HUES64 (cell line): ENCODE measurements around the gene OGFOD3.
"Not testable (repeated sequence)": the region's sequence is repeated elsewhere in the genome, so short reads cannot be mapped to it uniquely, and the experiment has no call there.

Source experiments
- H3K27ac ChIP-seq: 2 replicates; pipeline ENCODE4 v1.7.0; 2013; ENCODE audit warnings: low read depth, low read length, inconsistent platforms
- H3K27me3 ChIP-seq: 2 replicates; pipeline ENCODE4 v1.6.1; 2013; ENCODE audit warnings: mild to moderate bottlenecking, low read length; ENCODE audit not compliant: insufficient read depth
- H3K36me3 ChIP-seq: 2 replicates; pipeline ENCODE4 v1.6.1; 2013; ENCODE audit warnings: mild to moderate bottlenecking, low read length; ENCODE audit not compliant: insufficient read depth
- H3K4me1 ChIP-seq: 2 replicates; pipeline ENCODE4 v1.6.1; 2013; ENCODE audit warnings: mild to moderate bottlenecking, low read length, moderate library complexity; ENCODE audit not compliant: insufficient read depth
- H3K4me3 ChIP-seq: 2 replicates; pipeline ENCODE4 v1.5.1; 2013; ENCODE audit warnings: mild to moderate bottlenecking, low read length, moderate library complexity
- H3K9ac ChIP-seq: 2 replicates; pipeline ENCODE4 v1.6.1; 2013; ENCODE audit warnings: mild to moderate bottlenecking, low read depth, low read length
- H3K9me3 ChIP-seq: 2 replicates; pipeline ENCODE4 v1.6.1; 2013; ENCODE audit warnings: low read depth, low read length; ENCODE audit not compliant: insufficient read depth
- WGBS: fragments of 150-250, 120-280 bp; methylation state at CpG from one replicate; pipeline ENCODE4 v1.1.7; 2013; ENCODE audit warnings: missing lambda C conversion rate; 5-methylcytosine and 5-hydroxymethylcytosine counted together

The OGFOD3 gene

GRCh38 chr17:82385559-82386254 is 32.7 kb downstream of the OGFOD3 start:
- H3K9me3 ChIP-seq, result no peaks in the 10 kb centered on the region
- no peaks in the 10 kb centered on the region for H3K27me3 ChIP-seq
- 0 out of 2 replicates have a peak, but pooled peaks cover 9% of the 10 kb centered on the region for H3K4me1 ChIP-seq
- H3K4me3 ChIP-seq, result no peak overlapping the region
- 38% methylated on average over 20 of the region's 26 CpGs for WGBS
- H3K27ac ChIP-seq, result no peak overlapping the region
- no peaks in the 10 kb centered on the region for H3K36me3 ChIP-seq
- no peak overlapping the region for H3K9ac ChIP-seq

GRCh38 chr17:82384730-82385481 is 33.5 kb downstream of the OGFOD3 start:
- H3K36me3 ChIP-seq, result no peaks in the 10 kb centered on the region
- no peak overlapping the region for H3K27ac ChIP-seq
- H3K27me3 ChIP-seq, result no peaks in the 10 kb centered on the region
- 0 out of 2 replicates have a peak, but pooled peaks cover 9% of the 10 kb centered on the region for H3K4me1 ChIP-seq
- no peaks in the 10 kb centered on the region for H3K9me3 ChIP-seq
- 71% methylated on average over 26 of the region's 26 CpGs for WGBS
- H3K9ac ChIP-seq, result no peak overlapping the region
- no peak overlapping the region for H3K4me3 ChIP-seq

- Histone ChIP-seq H3K27me3 (no peaks in the 10 kb centered on the region), H3K9me3 (no peaks in the 10 kb centered on the region), H3K4me3 (no peak overlapping the region), H3K9ac (no peak overlapping the region), H3K36me3 (no peaks in the 10 kb centered on the region), H3K4me1 (0 out of 2 replicates have a peak, but pooled peaks cover 9% of the 10 kb centered on the region), H3K27ac (no peak overlapping the region)
- 88% methylated on average over 21 of the region's 22 CpGs for WGBS
Measured at GRCh38 chr17:82384051-82384729, 34.2 kb downstream of the OGFOD3 start.

GRCh38 chr17:82383411-82383810 is 35.0 kb downstream of the OGFOD3 start:
- Histone ChIP-seq H3K36me3 (no peaks in the 10 kb centered on the region), H3K9ac (no peak overlapping the region), H3K4me3 (no peak overlapping the region), H3K27me3 (no peaks in the 10 kb centered on the region), H3K9me3 (no peaks in the 10 kb centered on the region), H3K4me1 (0 out of 2 replicates have a peak, but pooled peaks cover 9% of the 10 kb centered on the region), H3K27ac (no peak overlapping the region)
- 81% methylated on average over 17 of the region's 18 CpGs for WGBS

GRCh38 chr17:82382933-82383255 is 35.5 kb downstream of the OGFOD3 start:
- Histone ChIP-seq H3K27ac (no peak overlapping the region), H3K36me3 (no peaks in the 10 kb centered on the region), H3K27me3 (no peaks in the 10 kb centered on the region), H3K4me3 (no peak overlapping the region), H3K9ac (no peak overlapping the region), H3K4me1 (0 out of 2 replicates have a peak, but pooled peaks cover 9% of the 10 kb centered on the region), H3K9me3 (no peaks in the 10 kb centered on the region)
- 91% methylated on average over 11 of the region's 11 CpGs for WGBS

GRCh38 chr17:82382220-82382932 is 36.0 kb downstream of the OGFOD3 start:
- H3K27ac ChIP-seq, H3K27me3 ChIP-seq, H3K4me1 ChIP-seq, H3K36me3 ChIP-seq, H3K9me3 ChIP-seq, H3K4me3 ChIP-seq, H3K9ac ChIP-seq: not testable (repeated sequence)
- 92% methylated on average over 21 of the region's 21 CpGs for WGBS

- 92% methylated on average over 10 of the region's 10 CpGs for WGBS
Measured at GRCh38 chr17:82381703-82382009, 36.7 kb downstream of the OGFOD3 start.

GRCh38 chr17:82380860-82381702 is 37.3 kb downstream of the OGFOD3 start:
- WGBS, result 91% methylated on average over 23 of the region's 23 CpGs
- no peaks in the 10 kb centered on the region for H3K9me3 ChIP-seq
- no peaks in the 10 kb centered on the region for H3K36me3 ChIP-seq
- 0 out of 2 replicates have a peak, but pooled peaks cover 3% of the 10 kb centered on the region for H3K27me3 ChIP-seq
- no peak overlapping the region for H3K9ac ChIP-seq
- no peak overlapping the region for H3K4me3 ChIP-seq
- 0 out of 2 replicates have a peak, but pooled peaks cover 9% of the 10 kb centered on the region for H3K4me1 ChIP-seq
- no peak overlapping the region for H3K27ac ChIP-seq

More at GRCh38 chr17:82381703-82382009, 36.7 kb downstream of the OGFOD3 start:
- not testable (repeated sequence) for H3K4me3 ChIP-seq, H3K27me3 ChIP-seq, H3K4me1 ChIP-seq, H3K9me3 ChIP-seq, H3K27ac ChIP-seq, H3K36me3 ChIP-seq, H3K9ac ChIP-seq

- H3K36me3 ChIP-seq, result no peaks in the 10 kb centered on the region
- WGBS, result 86% methylated on average over 10 of the region's 10 CpGs
- no peaks in the 10 kb centered on the region for H3K9me3 ChIP-seq
- H3K4me3 ChIP-seq, result no peak overlapping the region
- no peaks in the 10 kb centered on the region for H3K4me1 ChIP-seq
- H3K9ac ChIP-seq, result no peak overlapping the region
- peaks cover 19% of the 10 kb centered on the region for H3K27me3 ChIP-seq
- no peak overlapping the region for H3K27ac ChIP-seq
Measured at GRCh38 chr17:82378741-82379021, 39.7 kb downstream of the OGFOD3 start.

- Histone ChIP-seq H3K9ac (no peak overlapping the region), H3K36me3 (no peaks in the 10 kb centered on the region), H3K27ac (no peak overlapping the region), H3K27me3 (peaks cover 24% of the 10 kb centered on the region), H3K4me1 (no peaks in the 10 kb centered on the region), H3K9me3 (no peaks in the 10 kb centered on the region), H3K4me3 (no peak overlapping the region)
- WGBS, result 93% methylated on average over 31 of the region's 31 CpGs
Measured at GRCh38 chr17:82377924-82378740, 40.3 kb downstream of the OGFOD3 start.
